Suprapubic skin (tissue), 4 donors: ENCODE results near the gene CDK9. TPM values are rescaled to one million over a fixed set of nuclear protein-coding genes. Genes with fewer than 3 reads are reported as not detected.

Experiments used
- DNase-seq, 2 donors: peaks; one replicate each; pipeline ENCODE4 v3.0.0-alpha.2; 2019; ENCODE audit warnings: low spot score in 2 of 2
- H3K27ac ChIP-seq: fragments of 200-600 bp; sonication (generic); one replicate; pipeline ENCODE4 v1.5.1; 2019
- H3K27me3 ChIP-seq: fragments of 200-600 bp; sonication (generic); one replicate; pipeline ENCODE4 v1.5.1; 2019
- H3K36me3 ChIP-seq: fragments of 200-600 bp; sonication (generic); one replicate; pipeline ENCODE4 v1.5.1; 2019
- H3K4me1 ChIP-seq: fragments of 200-600 bp; sonication (generic); one replicate; pipeline ENCODE4 v1.5.1; 2019
- H3K4me3 ChIP-seq: fragments of 200-600 bp; sonication (generic); one replicate; pipeline ENCODE4 v1.5.1; 2019; ENCODE audit warnings: mild to moderate bottlenecking
- H3K9me3 ChIP-seq: fragments of 200-600 bp; sonication (generic); one replicate; pipeline ENCODE4 v1.5.1; 2019
- EP300 ChIP-seq: sonication (generic); formaldehyde crosslinking; IDR thresholded peaks from one replicate; pipeline ENCODE4 v1.6.1; 2017; ENCODE audit warnings: antibody characterized with exemption
- POLR2A ChIP-seq, 2 donors: fragments of 450-650 bp; IDR thresholded peaks; one replicate each; pipeline ENCODE4 v1.6.1; 2017; ENCODE audit warnings: antibody characterized with exemption in 2 of 2, mild to moderate bottlenecking in 2 of 2, moderate library complexity in 2 of 2
- POLR2AphosphoS5 ChIP-seq, 3 donors: sonication (generic); formaldehyde crosslinking; IDR thresholded peaks; one replicate each; pipeline ENCODE4 v1.6.1; 2017; ENCODE audit warnings: antibody characterized with exemption in 3 of 3
- WGBS: methylation state at CpG from one replicate; pipeline ENCODE4 v1.1.5; 2018; 5-methylcytosine and 5-hydroxymethylcytosine counted together
- total RNA-seq, 4 donors: library from RNA; depleted of rRNA; stranded (reverse); fragments of >200 nt; gene quantifications; one replicate each; pipeline ENCODE4 v1.1.0, GENCODE V29; 2016
- TF ChIP-seq, protein P1 (sequence below), 2 donors: fragments of 200-600 bp in 1 of 2; fragments of 450-650 bp in 1 of 2; sonication (generic) in 1 of 2; IDR thresholded peaks; one replicate each; pipeline ENCODE4 v1.5.1; 2016 to 2019; ENCODE audit warnings: antibody characterized with exemption in 2 of 2, mild to moderate bottlenecking in 1 of 2, moderate library complexity in 1 of 2

CDK9 gene
- total RNA-seq, 4 donors from 2014 or later, result 57.2 to 119 (median 72.7) TPM

DNA sequence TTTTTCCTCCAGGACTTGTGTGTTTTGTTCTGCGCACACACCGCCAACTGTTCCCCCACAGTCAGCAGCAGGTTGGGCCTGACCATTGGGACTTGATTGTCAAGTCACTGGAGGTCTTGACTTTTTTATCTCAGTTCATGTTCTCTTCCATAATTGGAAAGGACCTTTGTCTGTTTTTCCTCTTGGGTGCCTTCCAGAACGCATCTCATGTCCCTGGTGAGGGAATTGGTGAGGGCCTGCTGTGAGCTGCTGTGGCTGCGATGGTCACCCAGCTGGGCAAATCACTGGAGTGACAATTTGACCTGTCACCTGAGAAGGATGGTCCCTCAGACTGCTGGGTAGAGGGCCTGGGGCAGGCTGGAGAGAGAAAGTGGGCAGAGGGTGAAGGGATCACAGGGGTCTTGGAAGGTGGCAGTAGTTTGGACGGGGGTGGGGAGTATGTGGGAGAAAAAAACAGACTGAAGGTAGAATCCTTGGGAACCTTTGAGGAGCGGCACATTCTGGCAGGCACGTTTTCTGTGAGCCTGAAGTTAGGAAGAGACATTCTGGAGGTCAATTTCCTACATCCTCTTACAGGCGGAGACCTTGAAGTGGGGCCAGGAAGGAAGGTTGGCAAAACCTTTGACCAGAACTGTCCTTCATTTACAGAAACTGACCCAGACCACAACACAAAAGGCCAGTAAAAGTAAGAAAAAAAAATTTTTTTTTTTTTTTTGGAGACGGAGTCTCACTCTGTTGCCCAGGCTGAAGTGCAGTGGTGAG lies 4.4 kb downstream of the CDK9 start:
- WGBS, result 87% methylated on average over 9 of the region's 9 CpGs
- TF ChIP-seq, protein P1, sequence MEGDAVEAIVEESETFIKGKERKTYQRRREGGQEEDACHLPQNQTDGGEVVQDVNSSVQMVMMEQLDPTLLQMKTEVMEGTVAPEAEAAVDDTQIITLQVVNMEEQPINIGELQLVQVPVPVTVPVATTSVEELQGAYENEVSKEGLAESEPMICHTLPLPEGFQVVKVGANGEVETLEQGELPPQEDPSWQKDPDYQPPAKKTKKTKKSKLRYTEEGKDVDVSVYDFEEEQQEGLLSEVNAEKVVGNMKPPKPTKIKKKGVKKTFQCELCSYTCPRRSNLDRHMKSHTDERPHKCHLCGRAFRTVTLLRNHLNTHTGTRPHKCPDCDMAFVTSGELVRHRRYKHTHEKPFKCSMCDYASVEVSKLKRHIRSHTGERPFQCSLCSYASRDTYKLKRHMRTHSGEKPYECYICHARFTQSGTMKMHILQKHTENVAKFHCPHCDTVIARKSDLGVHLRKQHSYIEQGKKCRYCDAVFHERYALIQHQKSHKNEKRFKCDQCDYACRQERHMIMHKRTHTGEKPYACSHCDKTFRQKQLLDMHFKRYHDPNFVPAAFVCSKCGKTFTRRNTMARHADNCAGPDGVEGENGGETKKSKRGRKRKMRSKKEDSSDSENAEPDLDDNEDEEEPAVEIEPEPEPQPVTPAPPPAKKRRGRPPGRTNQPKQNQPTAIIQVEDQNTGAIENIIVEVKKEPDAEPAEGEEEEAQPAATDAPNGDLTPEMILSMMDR (IDR thresholded peaks at IDR 0.05), result no peak
- no peak for TF ChIP-seq POLR2AphosphoS5 (IDR thresholded peaks at IDR 0.05)
- TF ChIP-seq POLR2A (IDR thresholded peaks at IDR 0.05), result no peak
- no peak for TF ChIP-seq EP300
- Histone ChIP-seq H3K9me3 (no peaks in the 10 kb centered on the region), H3K4me1 (peaks cover 27% of the 10 kb centered on the region), H3K4me3 (no peak overlapping the region), H3K36me3 (peaks cover 60% of the 10 kb centered on the region), H3K27me3 (no peaks in the 10 kb centered on the region), H3K27ac (no peak overlapping the region)
- DNase-seq, result no peak

DNA sequence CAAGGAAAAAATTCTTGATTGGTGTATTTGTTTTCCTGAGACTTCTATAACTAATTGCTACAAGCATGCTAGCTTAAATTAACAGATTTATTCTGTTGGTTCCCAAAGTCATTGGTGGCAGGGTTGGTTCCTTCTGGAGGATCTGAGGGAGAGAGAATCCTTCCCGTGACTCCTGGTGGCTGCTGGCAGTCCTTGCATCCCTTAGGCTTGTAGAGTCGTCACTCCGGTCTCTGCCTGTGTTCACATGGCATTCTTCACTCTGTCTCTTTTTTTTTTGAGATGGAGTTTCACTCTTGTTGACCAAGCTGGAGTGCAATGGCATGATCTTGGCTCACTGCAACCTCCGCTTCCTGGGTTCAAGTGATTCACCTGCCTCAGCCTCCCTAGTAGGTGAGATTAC lies 5.3 kb downstream of the CDK9 start:
- Histone ChIP-seq H3K27me3 (no peaks in the 10 kb centered on the region), H3K27ac (no peak overlapping the region), H3K9me3 (no peaks in the 10 kb centered on the region), H3K4me1 (peaks cover 27% of the 10 kb centered on the region), H3K36me3 (peaks cover 60% of the 10 kb centered on the region), H3K4me3 (no peak overlapping the region)
- WGBS, result 77% methylated on average over 4 of the region's 4 CpGs
- TF ChIP-seq, protein P1 (IDR thresholded peaks at IDR 0.05), result no peak
- TF ChIP-seq POLR2A (IDR thresholded peaks at IDR 0.05), result no peak
- TF ChIP-seq POLR2AphosphoS5 (IDR thresholded peaks at IDR 0.05), result no peak
- no peak for TF ChIP-seq EP300
- no peak for DNase-seq

DNA sequence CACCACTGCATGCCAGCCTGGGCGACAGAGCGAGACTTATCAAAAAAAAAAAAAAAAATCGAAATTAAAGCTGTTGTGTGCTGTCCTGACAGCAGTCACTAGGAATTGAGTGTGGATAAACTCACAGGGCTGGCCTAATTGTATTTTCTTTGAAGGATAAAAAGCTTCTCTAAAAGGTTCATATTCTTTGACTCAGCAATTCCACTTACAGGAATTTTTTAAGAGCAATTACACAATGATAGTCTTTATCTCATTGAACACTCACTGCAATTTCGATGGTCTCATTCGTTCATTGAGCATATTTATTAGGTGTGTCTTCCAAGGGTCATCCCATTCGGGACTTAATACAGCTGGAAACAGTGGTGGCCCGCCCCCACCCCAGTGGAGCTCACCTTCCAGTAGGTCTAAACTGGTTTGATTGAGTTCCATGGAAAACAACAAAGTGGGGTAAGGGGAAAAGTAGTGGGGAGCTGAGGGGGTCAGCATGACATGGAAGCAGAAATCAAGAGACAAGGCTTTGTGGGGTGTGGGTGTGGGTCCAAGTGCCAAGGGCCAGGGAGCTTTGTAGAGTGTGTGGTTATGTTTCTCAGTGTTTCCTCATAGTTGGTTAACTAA lies 6.7 kb downstream of the CDK9 start:
- H3K36me3 ChIP-seq, result peaks cover 55% of the 10 kb centered on the region
- H3K4me3 ChIP-seq, result no peak overlapping the region
- H3K27ac ChIP-seq, result no peak overlapping the region
- H3K27me3 ChIP-seq, result no peaks in the 10 kb centered on the region
- TF ChIP-seq EP300 (no peak), POLR2A (IDR thresholded peaks at IDR 0.05) (no peak), POLR2AphosphoS5 (IDR thresholded peaks at IDR 0.05) (no peak)
- TF ChIP-seq, protein P1 (IDR thresholded peaks at IDR 0.05), result no peak
- H3K9me3 ChIP-seq, result no peaks in the 10 kb centered on the region
- H3K4me1 ChIP-seq, result peaks cover 16% of the 10 kb centered on the region
- DNase-seq, result no peak
- 81% methylated on average over 7 of the region's 7 CpGs for WGBS

DNA sequence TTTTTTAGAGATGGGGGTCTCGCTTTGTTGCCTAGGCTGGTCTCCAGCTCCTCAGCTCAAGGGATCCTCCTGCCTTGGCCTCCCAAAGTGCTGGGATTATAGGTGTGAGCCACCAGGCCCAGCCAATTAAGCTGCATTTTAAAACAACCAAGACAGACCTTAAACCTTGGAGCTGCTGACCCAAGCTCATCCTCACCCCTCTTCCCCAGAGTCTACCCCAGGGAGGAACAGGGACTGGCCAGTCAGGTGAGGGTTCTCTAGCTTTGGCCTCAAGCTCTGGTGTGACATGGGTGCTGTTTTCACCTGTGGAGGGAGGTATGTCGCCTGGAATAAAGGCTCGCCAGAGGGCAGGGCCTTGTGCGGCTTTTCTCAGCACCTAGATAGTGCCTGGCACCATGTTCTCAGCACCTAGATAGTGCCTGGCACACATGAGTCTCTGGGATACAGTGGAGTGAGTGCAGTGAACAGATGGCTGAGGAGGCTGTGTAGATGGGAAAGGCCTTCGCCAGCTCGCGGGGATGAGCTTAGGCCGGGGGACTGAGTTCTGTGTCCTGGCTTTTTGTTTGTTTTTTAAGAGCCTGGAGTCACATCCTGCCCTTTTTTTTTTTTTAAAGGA lies 7.4 kb downstream of the CDK9 start:
- Histone ChIP-seq H3K36me3 (peaks cover 49% of the 10 kb centered on the region), H3K4me1 (peaks cover 10% of the 10 kb centered on the region), H3K27me3 (no peaks in the 10 kb centered on the region), H3K27ac (no peak overlapping the region), H3K4me3 (no peak overlapping the region), H3K9me3 (no peaks in the 10 kb centered on the region)
- TF ChIP-seq POLR2A (IDR thresholded peaks at IDR 0.05) (no peak), EP300 (no peak), POLR2AphosphoS5 (IDR thresholded peaks at IDR 0.05) (no peak)
- TF ChIP-seq, protein P1 (IDR thresholded peaks at IDR 0.05), result no peak
- DNase-seq, result no peak
- 72% methylated on average over 8 of the region's 8 CpGs for WGBS
